VCaP (cell line): ENCODE data around the gene DNTT.

Experiments used
- H3K27ac ChIP-seq: fragments of 450-650 bp; 2 replicates; pipeline ENCODE4 v1.5.1; 2017
- CTCF ChIP-seq: fragments of 450-650 bp; conservative IDR thresholded peaks from 2 replicates; pipeline ENCODE4 v1.5.1; 2017; ENCODE audit warnings: mild to moderate bottlenecking, moderate library complexity

Gene DNTT

GRCh38 chr10:96310321-96310669 is 6.1 kb downstream of the DNTT start:
- H3K27ac ChIP-seq, result peak overlapping the region; percentile 69
- TF ChIP-seq CTCF, result no peak

- H3K27ac ChIP-seq, result peak overlapping the region; percentile 69
- no peak for TF ChIP-seq CTCF
Measured at GRCh38 chr10:96311180-96311715, 7.0 kb downstream of the DNTT start.

- no peak overlapping the region for H3K27ac ChIP-seq
- TF ChIP-seq CTCF, result no peak
Measured at GRCh38 chr10:96313344-96313743, 9.1 kb downstream of the DNTT start.

GRCh38 chr10:96317067-96317833 is 13.0 kb downstream of the DNTT start:
- no peak overlapping the region for H3K27ac ChIP-seq
- TF ChIP-seq CTCF, result no peak; the same call in 1 of the 2 replicates

- no peak overlapping the region for H3K27ac ChIP-seq
- TF ChIP-seq CTCF, result no peak
Measured at GRCh38 chr10:96319754-96320474, 15.7 kb downstream of the DNTT start.

- TF ChIP-seq CTCF, result no peak
- no peak overlapping the region for H3K27ac ChIP-seq
Measured at GRCh38 chr10:96321822-96322221, 17.6 kb downstream of the DNTT start.

GRCh38 chr10:96322275-96322674 is 18.0 kb downstream of the DNTT start:
- no peak for TF ChIP-seq CTCF
- no peak overlapping the region for H3K27ac ChIP-seq
